ENCODE data around the gene CROCC2. TPM values are rescaled to one million over a fixed set of nuclear protein-coding genes. Genes with fewer than 3 reads are reported as not detected.

CROCC2 gene
- total and polyA plus RNA-seq, 2 donors (not counting 1 experiment from before 2014, with no cell fraction given): not detected

DNA sequence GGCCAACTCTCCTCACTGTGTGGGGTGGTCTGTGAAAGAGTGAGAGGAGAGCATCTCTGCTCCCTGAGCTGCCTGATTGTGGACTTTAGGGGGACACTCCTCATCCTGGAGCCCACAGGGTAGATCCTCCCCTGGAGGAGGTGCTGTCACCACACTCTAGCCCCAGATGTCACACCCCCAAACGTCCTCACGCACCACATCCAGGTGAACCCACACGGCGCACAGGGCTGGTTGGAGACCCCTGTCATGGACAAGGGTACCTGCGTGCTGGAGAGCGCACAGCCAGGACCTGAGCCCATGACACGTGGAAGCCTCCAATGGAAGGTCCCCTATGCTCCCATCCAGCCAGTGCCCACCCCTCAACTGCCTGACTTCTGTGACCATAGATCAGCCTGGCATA is 27.0 kb upstream of the CROCC2 start:
- ChIA-PET POLR2A (no interaction called here), CTCF (no interaction called here)
- H3K36me3 ChIP-seq (replicated peaks in 1 of 2; ENCODE audit: control extremely low read depth in 1 of 2, control insufficient read depth in 1 of 2, extremely low read depth in 1 of 2, insufficient read depth in 2 of 2, low read length in 1 of 2): no peaks in the 10 kb centered on the region
- WGBS (ENCODE audit: insufficient coverage): 89% methylated on average over 7 of the region's 7 CpGs
- H2AFZ ChIP-seq (ENCODE audit: insufficient read depth, low read depth, low read length, poor library complexity, severe bottlenecking): no peak overlapping the region
- no peak for DNase-seq
- H3K27ac Mint-ChIP-seq: no peak overlapping the region
- H3K27me3 Mint-ChIP-seq: peaks cover 9% of the 10 kb centered on the region
- H3K4me1 Mint-ChIP-seq: no peaks in the 10 kb centered on the region
- H3K79me2 ChIP-seq (ENCODE audit: control insufficient read depth, insufficient read depth, low read length): no peaks in the 10 kb centered on the region
- H3K4me1 ChIP-seq (ENCODE audit: control insufficient read depth in 2 of 2, insufficient read depth in 2 of 2, low read length in 2 of 2): no peaks in the 10 kb centered on the region
- no peak overlapping the region for H3K27ac ChIP-seq (ENCODE audit: low read length in 2 of 2)
- TF ChIP-seq, protein P1, sequence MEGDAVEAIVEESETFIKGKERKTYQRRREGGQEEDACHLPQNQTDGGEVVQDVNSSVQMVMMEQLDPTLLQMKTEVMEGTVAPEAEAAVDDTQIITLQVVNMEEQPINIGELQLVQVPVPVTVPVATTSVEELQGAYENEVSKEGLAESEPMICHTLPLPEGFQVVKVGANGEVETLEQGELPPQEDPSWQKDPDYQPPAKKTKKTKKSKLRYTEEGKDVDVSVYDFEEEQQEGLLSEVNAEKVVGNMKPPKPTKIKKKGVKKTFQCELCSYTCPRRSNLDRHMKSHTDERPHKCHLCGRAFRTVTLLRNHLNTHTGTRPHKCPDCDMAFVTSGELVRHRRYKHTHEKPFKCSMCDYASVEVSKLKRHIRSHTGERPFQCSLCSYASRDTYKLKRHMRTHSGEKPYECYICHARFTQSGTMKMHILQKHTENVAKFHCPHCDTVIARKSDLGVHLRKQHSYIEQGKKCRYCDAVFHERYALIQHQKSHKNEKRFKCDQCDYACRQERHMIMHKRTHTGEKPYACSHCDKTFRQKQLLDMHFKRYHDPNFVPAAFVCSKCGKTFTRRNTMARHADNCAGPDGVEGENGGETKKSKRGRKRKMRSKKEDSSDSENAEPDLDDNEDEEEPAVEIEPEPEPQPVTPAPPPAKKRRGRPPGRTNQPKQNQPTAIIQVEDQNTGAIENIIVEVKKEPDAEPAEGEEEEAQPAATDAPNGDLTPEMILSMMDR (IDR thresholded peaks at IDR 0.05): no peak
- no peak for TF ChIP-seq EZH2 (IDR thresholded peaks at IDR 0.05; ENCODE audit: borderline replicate concordance, insufficient read depth, low read depth, low read length, poor library complexity, severe bottlenecking)
- no peaks in the 10 kb centered on the region for H3K9me3 Mint-ChIP-seq (ENCODE audit: insufficient read depth)
- no peak overlapping the region for H3K4me3 Mint-ChIP-seq
- no peaks in the 10 kb centered on the region for H3K9me3 ChIP-seq (ENCODE audit: control extremely low read depth in 1 of 3, control insufficient read depth in 2 of 3, insufficient read depth in 1 of 3, low read length in 2 of 3)
- H3K27me3 ChIP-seq (replicated peaks in 1 of 4; ENCODE audit: control extremely low read depth in 1 of 4, control insufficient read depth in 3 of 4, insufficient read depth in 4 of 4, low read length in 3 of 4): peaks cover 0 to 2% (median 0%) of the 10 kb centered on the region in 4 experiments
- H3K4me2 ChIP-seq (replicated peaks; ENCODE audit: low read depth, low read length, poor library complexity, severe bottlenecking): no peak overlapping the region
- intact Hi-C loops (cut with micrococcal nuclease): no loop called here
- H4K20me1 ChIP-seq (ENCODE audit: control insufficient read depth, insufficient read depth, low read length, poor library complexity, severe bottlenecking): no peaks in the 10 kb centered on the region
- no peak overlapping the region for H3K9ac ChIP-seq (ENCODE audit: low read length)
- H3K4me3 ChIP-seq (ENCODE audit: control extremely low read depth in 1 of 5, extremely low read depth in 1 of 5, insufficient read depth in 1 of 5, low read depth in 2 of 5, low read length in 4 of 5): no peak overlapping the region
- no peak for ATAC-seq (ENCODE audit: low read depth)

DNA sequence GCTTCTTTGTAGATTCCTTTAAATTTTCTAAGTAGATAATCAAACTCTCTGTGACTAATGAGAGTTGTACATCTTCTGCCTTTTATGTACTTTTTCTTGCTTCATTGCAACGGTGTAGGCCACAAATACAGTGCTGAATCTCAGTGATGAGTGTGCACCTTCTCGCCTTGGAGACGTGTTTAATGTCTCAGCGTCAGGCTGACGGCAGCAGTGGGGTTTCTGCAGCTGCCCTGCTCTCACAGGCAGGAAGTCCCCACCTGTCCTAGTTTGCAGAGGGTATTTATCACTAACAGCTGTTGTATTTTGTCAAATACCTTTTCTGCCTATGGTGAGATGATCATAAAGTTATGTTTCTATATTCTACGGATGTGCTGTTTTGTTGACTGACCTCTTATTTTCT is 24.2 kb upstream of the CROCC2 start:
- no peaks in the 10 kb centered on the region for H3K9me3 Mint-ChIP-seq (ENCODE audit: insufficient read depth)
- Histone ChIP-seq H3K27me3 (replicated peaks in 1 of 4; ENCODE audit: control extremely low read depth in 1 of 4, control insufficient read depth in 3 of 4, insufficient read depth in 4 of 4, low read length in 3 of 4) (peaks cover 0 to 8% (median 0%) of the 10 kb centered on the region in 4 experiments), H3K4me3 (ENCODE audit: control extremely low read depth in 1 of 5, extremely low read depth in 1 of 5, insufficient read depth in 1 of 5, low read depth in 2 of 5, low read length in 4 of 5) (no peak overlapping the region), H3K79me2 (ENCODE audit: control insufficient read depth, insufficient read depth, low read length) (no peaks in the 10 kb centered on the region), H4K20me1 (ENCODE audit: control insufficient read depth, insufficient read depth, low read length, poor library complexity, severe bottlenecking) (no peaks in the 10 kb centered on the region), H3K27ac (ENCODE audit: low read length in 2 of 2) (no peak overlapping the region), H3K9me3 (ENCODE audit: control extremely low read depth in 1 of 3, control insufficient read depth in 2 of 3, insufficient read depth in 1 of 3, low read length in 2 of 3) (peaks cover 0 to 6% (median 0%) of the 10 kb centered on the region in 3 donors), H3K9ac (ENCODE audit: low read length) (no peak overlapping the region), H3K36me3 (replicated peaks in 1 of 2; ENCODE audit: control extremely low read depth in 1 of 2, control insufficient read depth in 1 of 2, extremely low read depth in 1 of 2, insufficient read depth in 2 of 2, low read length in 1 of 2) (no peaks in the 10 kb centered on the region), H3K4me1 (ENCODE audit: control insufficient read depth in 2 of 2, insufficient read depth in 2 of 2, low read length in 2 of 2) (no peaks in the 10 kb centered on the region), H2AFZ (ENCODE audit: insufficient read depth, low read depth, low read length, poor library complexity, severe bottlenecking) (no peak overlapping the region), H3K4me2 (replicated peaks; ENCODE audit: low read depth, low read length, poor library complexity, severe bottlenecking) (no peak overlapping the region)
- WGBS (ENCODE audit: insufficient coverage): 57% methylated on average over 5 of the region's 6 CpGs
- intact Hi-C loops (cut with micrococcal nuclease): no loop called here
- no peak overlapping the region for H3K4me3 Mint-ChIP-seq
- ChIA-PET POLR2A (no interaction called here), CTCF (no interaction called here)
- peaks cover 2% of the 10 kb centered on the region for H3K4me1 Mint-ChIP-seq
- ATAC-seq (ENCODE audit: low read depth) (no peak), DNase-seq (no peak)
- peaks cover 13% of the 10 kb centered on the region for H3K27me3 Mint-ChIP-seq
- H3K27ac Mint-ChIP-seq: no peak overlapping the region
- TF ChIP-seq EZH2 (IDR thresholded peaks at IDR 0.05; ENCODE audit: borderline replicate concordance, insufficient read depth, low read depth, low read length, poor library complexity, severe bottlenecking): no peak
- TF ChIP-seq, protein P1 (IDR thresholded peaks at IDR 0.05): no peak

All from B cell (primary cell).